GM23338 (cell line): ENCODE measurements around the gene FASN. TPM values are rescaled to one million over a fixed set of nuclear protein-coding genes. Genes with fewer than 3 reads are reported as not detected.
"Not testable (repeated sequence)": the region's sequence is repeated elsewhere in the genome, so short reads cannot be mapped to it uniquely, and the experiment has no call there.

Experiments used
- ATAC-seq: fragments of 200-7000 bp; cut with Tn5 transposase; 3 replicates; pipeline ENCODE4 v1.9.1; 2020
- DNase-seq: peaks from one replicate; pipeline ENCODE4 v3.0.0-alpha.2; 2015; ENCODE audit warnings: low spot score
- H2AFZ ChIP-seq: fragments of 200-600 bp; sonication (generic); 2 replicates; pipeline ENCODE4 v1.8.0; 2016; ENCODE audit warnings: antibody characterized with exemption, mild to moderate bottlenecking, moderate library complexity
- H3F3A ChIP-seq: fragments of 200-600 bp; sonication (generic); replicated peaks from 2 replicates; pipeline ENCODE4 v1.8.0; 2017; ENCODE audit warnings: antibody characterized with exemption, mixed run types, low read depth
- H3K27ac ChIP-seq: fragments of 200-600 bp; sonication (generic); 2 replicates; pipeline ENCODE4 v1.6.1; 2016; ENCODE audit warnings: low read depth
- H3K27me3 ChIP-seq: fragments of 200-600 bp; sonication (generic); 2 replicates; pipeline ENCODE4 v1.8.0; 2016; ENCODE audit warnings: mild to moderate bottlenecking, mixed run types, moderate library complexity; ENCODE audit not compliant: insufficient read depth
- H3K36me3 ChIP-seq: fragments of 200-600 bp; sonication (generic); 2 replicates; pipeline ENCODE4 v1.8.0; 2016; ENCODE audit warnings: mild to moderate bottlenecking; ENCODE audit not compliant: insufficient read depth
- H3K4me1 ChIP-seq: fragments of 200-600 bp; sonication (generic); 2 replicates; pipeline ENCODE4 v1.8.0; 2016; ENCODE audit warnings: mild to moderate bottlenecking, moderate library complexity; ENCODE audit not compliant: insufficient read depth
- H3K4me2 ChIP-seq: fragments of 200-600 bp; sonication (generic); 2 replicates; pipeline ENCODE4 v1.7.1; 2017; ENCODE audit warnings: mixed run types
- H3K4me3 ChIP-seq: fragments of 200-600 bp; sonication (generic); 2 replicates; pipeline ENCODE4 v1.6.1; 2016; ENCODE audit warnings: mixed run types
- H3K79me2 ChIP-seq: fragments of 200-600 bp; sonication (generic); replicated peaks from 2 replicates; pipeline ENCODE4 v1.8.0; 2017; ENCODE audit warnings: mild to moderate bottlenecking; ENCODE audit not compliant: insufficient read depth
- H3K9me2 ChIP-seq: fragments of 200-600 bp; sonication (generic); 2 replicates; pipeline ENCODE4 v1.8.0; 2017; ENCODE audit not compliant: insufficient read depth
- H4K20me1 ChIP-seq: fragments of 200-600 bp; sonication (generic); replicated peaks from 2 replicates; pipeline ENCODE4 v1.8.0; 2017; ENCODE audit warnings: mild to moderate bottlenecking; ENCODE audit not compliant: insufficient read depth
- H3K27ac Mint-ChIP-seq: 2 replicates; pipeline ENCODE4 v1.8.0; 2020; ENCODE audit warnings: inconsistent platforms, mild to moderate bottlenecking, moderate library complexity, mixed read lengths
- H3K27me3 Mint-ChIP-seq: 3 replicates; pipeline ENCODE4 v1.8.0; 2022; ENCODE audit warnings: low read depth, mild to moderate bottlenecking, moderate library complexity, mixed read lengths, inconsistent platforms; ENCODE audit not compliant: insufficient read depth, poor library complexity
- H3K36me3 Mint-ChIP-seq: 3 replicates; pipeline ENCODE4 v1.8.0; 2021; ENCODE audit warnings: low read depth, mild to moderate bottlenecking, inconsistent platforms, moderate library complexity, mixed read lengths
- H3K4me1 Mint-ChIP-seq: 3 replicates; pipeline ENCODE4 v1.8.0; 2020; ENCODE audit warnings: mild to moderate bottlenecking, inconsistent platforms, mixed read lengths
- H3K4me3 Mint-ChIP-seq: 3 replicates; pipeline ENCODE4 v1.8.0; 2021; ENCODE audit warnings: moderate library complexity, mild to moderate bottlenecking, inconsistent platforms, mixed read lengths
- H3K9me3 Mint-ChIP-seq: 3 replicates; pipeline ENCODE4 v1.8.0; 2020; ENCODE audit warnings: moderate library complexity, mild to moderate bottlenecking, inconsistent platforms, mixed read lengths
- CREB1 ChIP-seq: fragments of 250-450 bp; sonication (Bioruptor Pico); IDR thresholded peaks from 2 replicates; pipeline ENCODE4 v1.5.0; 2020; ENCODE audit warnings: low read depth, mild to moderate bottlenecking, moderate library complexity
- ETS1 ChIP-seq: IDR thresholded peaks from 2 replicates; pipeline ENCODE4 v1.6.1; 2016; ENCODE audit warnings: antibody characterized with exemption
- EZH2phosphoT487 ChIP-seq: fragments of 200-600 bp; sonication (generic); IDR thresholded peaks from one replicate; pipeline ENCODE4 v1.8.1; 2018; ENCODE audit warnings: antibody characterized with exemption; ENCODE audit not compliant: unreplicated experiment
- JUNB ChIP-seq: IDR thresholded peaks from one replicate; pipeline ENCODE4 v1.6.1; 2016; ENCODE audit warnings: antibody characterized with exemption; ENCODE audit not compliant: unreplicated experiment
- NANOG ChIP-seq: IDR thresholded peaks from 2 replicates; pipeline ENCODE4 v1.6.1; 2016; ENCODE audit warnings: antibody characterized with exemption, borderline replicate concordance
- POLR2AphosphoS5 ChIP-seq: IDR thresholded peaks from 2 replicates; pipeline ENCODE4 v1.6.1; 2016; ENCODE audit warnings: antibody characterized with exemption, low read depth
- REST ChIP-seq: IDR thresholded peaks from one replicate; pipeline ENCODE4 v1.6.1; 2018; ENCODE audit warnings: antibody characterized with exemption; ENCODE audit not compliant: unreplicated experiment
- ZNF462 ChIP-seq: fragments of 250-450 bp; sonication (Bioruptor Pico); IDR thresholded peaks from 2 replicates; pipeline ENCODE4 v1.5.0; 2020; ENCODE audit warnings: mild to moderate bottlenecking, moderate library complexity
- polyA plus RNA-seq: library from polyadenylated mRNA; unstranded; fragments of >200 nt; fragmentation: Nextera tagmentation; extraction: Ambion mirVana; gene quantifications from 2 replicates; pipeline ENCODE4 v1.2.1, GENCODE V29; 2016
- total RNA-seq: library from RNA; depleted of rRNA; stranded (reverse); fragments of >200 nt; shearing (Covaris generic); gene quantifications from 2 replicates; pipeline ENCODE4 v1.2.3, GENCODE V29; 2014

Gene FASN
- total and polyA plus RNA-seq, 2 experiments from 2014 or later: 120 to 849 TPM

GRCh38 chr17:82143333-82143732 is 45.3 kb upstream of the FASN start:
- no peak overlapping the region for H3K4me3 ChIP-seq
- H3K27me3 ChIP-seq: no peaks in the 10 kb centered on the region
- no peaks in the 10 kb centered on the region for H3K36me3 ChIP-seq
- no peak overlapping the region for H3K4me3 Mint-ChIP-seq
- H4K20me1 ChIP-seq: no peaks in the 10 kb centered on the region; the same call in 1 of the 2 replicates
- no peak for TF ChIP-seq REST
- TF ChIP-seq ZNF462 (CRISPR knock-in tag): no peak
- TF ChIP-seq ETS1: no peak
- TF ChIP-seq EZH2phosphoT487: no peak
- no peak for TF ChIP-seq NANOG
- no peak for TF ChIP-seq JUNB
- no peak for TF ChIP-seq CREB1 (CRISPR knock-in tag)
- no peak for TF ChIP-seq POLR2AphosphoS5
- no peak overlapping the region for H3K27ac Mint-ChIP-seq
- H3K4me1 ChIP-seq: no peaks in the 10 kb centered on the region
- no peak for DNase-seq
- H3K79me2 ChIP-seq: no peaks in the 10 kb centered on the region
- H3K27me3 Mint-ChIP-seq: peaks cover 7% of the 10 kb centered on the region
- no peak for ATAC-seq
- H3F3A ChIP-seq: no peaks in the 10 kb centered on the region
- no peaks in the 10 kb centered on the region for H3K4me1 Mint-ChIP-seq
- H2AFZ ChIP-seq: no peak overlapping the region
- no peak overlapping the region for H3K4me2 ChIP-seq
- no peaks in the 10 kb centered on the region for H3K9me2 ChIP-seq
- peaks cover 5% of the 10 kb centered on the region for H3K36me3 Mint-ChIP-seq
- H3K27ac ChIP-seq: no peak overlapping the region
- H3K9me3 Mint-ChIP-seq: no peaks in the 10 kb centered on the region

GRCh38 chr17:82139961-82140360 is 41.9 kb upstream of the FASN start:
- not testable (repeated sequence) for H4K20me1 ChIP-seq, H3K4me1 ChIP-seq, H3K4me3 Mint-ChIP-seq, DNase-seq, H3K4me1 Mint-ChIP-seq, H3K4me2 ChIP-seq, H3K27me3 ChIP-seq, H3K27ac ChIP-seq, H3K27me3 Mint-ChIP-seq, H3K36me3 ChIP-seq, H2AFZ ChIP-seq, H3K79me2 ChIP-seq, H3K36me3 Mint-ChIP-seq, H3K4me3 ChIP-seq, H3K27ac Mint-ChIP-seq, H3K9me3 Mint-ChIP-seq, ATAC-seq, H3F3A ChIP-seq, H3K9me2 ChIP-seq
